Stimulated activated CD8-positive, alpha-beta memory T cell treated with anti-CD3 and anti-CD28 coated beads, Interleukin-7, amount 100 ng/mL, for 48 hours (primary cell): ENCODE results near the gene PPFIBP1.
"Not testable (repeated sequence)": the region's sequence is repeated elsewhere in the genome, so short reads cannot be mapped to it uniquely, and the experiment has no call there.

Source experiments
- DNase-seq, 2 donors: peaks; one replicate each; pipeline ENCODE4 v3.0.0-alpha.2; 2020; ENCODE audit warnings: low read depth in 1 of 2; ENCODE audit errors: extremely low read depth in 1 of 2

Gene PPFIBP1

DNA sequence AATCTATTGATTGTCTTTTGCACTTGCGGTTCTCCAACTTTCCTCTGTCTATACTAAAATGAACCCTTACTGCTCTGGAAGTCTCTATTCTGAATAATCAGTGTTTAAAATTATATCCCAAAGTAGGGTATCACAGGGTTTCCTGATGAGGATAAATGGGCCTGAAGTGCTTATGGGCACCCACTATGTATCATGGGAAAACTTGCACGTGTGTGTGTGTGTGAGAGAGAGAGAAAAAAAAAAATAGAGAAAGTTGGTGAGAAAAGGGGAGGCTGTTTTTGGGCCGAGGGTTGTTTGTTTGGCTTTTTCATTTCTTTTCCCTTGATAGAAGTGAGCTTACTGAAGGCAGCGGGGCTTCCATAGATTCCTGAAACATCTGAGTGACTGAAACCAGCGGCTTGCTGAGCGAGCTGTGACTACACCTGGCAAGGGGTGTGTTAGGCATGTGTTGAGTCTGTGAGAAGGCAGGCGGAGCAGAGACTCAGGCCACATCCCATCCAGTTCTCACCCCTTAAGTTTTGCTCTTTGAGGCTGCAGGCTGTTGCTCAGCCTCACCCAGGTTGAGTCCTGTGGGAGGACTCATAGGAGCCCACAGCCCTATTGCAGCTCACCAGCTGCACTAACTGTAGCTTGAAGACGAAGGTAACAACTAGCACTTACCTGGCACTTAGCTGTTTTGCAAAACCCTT lies 17.2 kb downstream of the PPFIBP1 start:
- no peak for DNase-seq

DNA sequence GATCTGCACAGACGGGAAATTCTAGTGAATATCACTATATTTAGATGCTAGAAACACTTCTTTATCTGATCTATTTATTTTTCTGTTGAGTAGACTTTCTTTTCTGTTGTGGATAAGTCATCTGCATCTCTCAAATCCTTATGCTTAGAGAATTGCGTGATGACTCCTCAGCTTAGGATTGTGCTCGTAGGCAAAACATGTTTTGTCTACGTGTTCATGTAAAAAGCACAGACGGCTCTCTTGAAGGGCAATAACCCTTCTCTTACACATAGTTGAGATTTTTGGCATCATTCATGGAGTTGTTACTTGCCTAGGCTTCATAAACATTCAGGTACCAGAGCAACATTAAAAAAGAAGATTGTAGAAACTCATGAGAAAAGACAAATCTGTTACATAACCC lies 18.6 kb downstream of the PPFIBP1 start:
- no peak for DNase-seq

DNA sequence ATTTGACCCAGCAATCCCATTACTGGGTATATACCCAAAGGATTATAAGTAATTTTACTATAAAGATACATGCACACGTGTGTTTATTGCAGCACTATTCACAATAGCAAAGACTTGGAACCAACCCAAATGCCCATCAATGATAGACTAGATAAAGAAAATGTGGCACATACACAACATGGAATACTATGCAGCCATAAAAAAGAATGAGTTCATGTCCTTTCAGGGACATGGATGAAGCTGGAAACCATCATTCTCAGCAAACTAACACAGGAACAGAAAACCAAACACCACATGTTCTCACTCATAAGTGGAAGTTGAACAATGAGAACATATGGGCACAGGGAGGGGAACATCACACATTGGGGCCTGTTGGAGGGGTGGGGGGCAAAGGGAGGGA lies 20.9 kb downstream of the PPFIBP1 start:
- not testable (repeated sequence) for DNase-seq

DNA sequence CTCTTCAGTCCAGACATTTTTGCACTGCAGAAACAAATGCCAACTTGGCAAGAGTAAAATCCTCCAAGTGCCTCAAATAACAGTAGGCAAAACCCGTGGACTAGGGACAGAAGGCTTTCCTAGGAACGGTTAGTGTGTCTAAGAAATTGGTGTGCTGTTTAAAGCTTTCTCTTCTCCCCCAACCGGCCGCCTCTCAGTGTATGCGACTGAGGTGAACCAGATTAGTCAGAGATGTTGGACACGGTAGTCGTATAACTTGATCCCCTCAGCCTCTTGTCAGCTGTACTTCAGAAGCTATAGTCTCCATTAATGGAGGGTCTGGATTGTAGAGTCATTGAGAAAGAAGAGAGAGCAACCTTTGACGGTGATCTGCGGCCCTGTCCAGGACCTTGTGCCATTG lies 21.7 kb downstream of the PPFIBP1 start:
- no peak for DNase-seq

DNA sequence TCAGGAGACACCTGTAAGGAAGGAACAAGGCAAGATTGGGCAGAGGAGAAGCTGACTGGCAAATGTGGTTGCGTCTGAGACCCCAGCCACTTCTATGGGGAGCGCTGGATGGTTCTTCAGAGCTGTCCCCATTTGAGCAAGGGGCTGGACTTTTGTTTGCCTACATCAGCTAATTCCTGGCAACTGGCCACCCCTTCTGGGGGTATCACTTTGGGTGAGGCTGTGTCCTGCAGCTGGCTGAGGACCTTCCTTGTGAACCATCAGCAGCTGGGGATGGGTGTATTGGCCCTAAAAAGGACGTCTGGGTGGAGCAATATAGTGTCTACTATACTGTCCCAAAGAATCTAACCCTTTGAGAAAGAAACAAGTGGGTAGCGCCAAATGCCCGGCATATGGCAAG lies 23.6 kb downstream of the PPFIBP1 start:
- DNase-seq, result no peak

DNA sequence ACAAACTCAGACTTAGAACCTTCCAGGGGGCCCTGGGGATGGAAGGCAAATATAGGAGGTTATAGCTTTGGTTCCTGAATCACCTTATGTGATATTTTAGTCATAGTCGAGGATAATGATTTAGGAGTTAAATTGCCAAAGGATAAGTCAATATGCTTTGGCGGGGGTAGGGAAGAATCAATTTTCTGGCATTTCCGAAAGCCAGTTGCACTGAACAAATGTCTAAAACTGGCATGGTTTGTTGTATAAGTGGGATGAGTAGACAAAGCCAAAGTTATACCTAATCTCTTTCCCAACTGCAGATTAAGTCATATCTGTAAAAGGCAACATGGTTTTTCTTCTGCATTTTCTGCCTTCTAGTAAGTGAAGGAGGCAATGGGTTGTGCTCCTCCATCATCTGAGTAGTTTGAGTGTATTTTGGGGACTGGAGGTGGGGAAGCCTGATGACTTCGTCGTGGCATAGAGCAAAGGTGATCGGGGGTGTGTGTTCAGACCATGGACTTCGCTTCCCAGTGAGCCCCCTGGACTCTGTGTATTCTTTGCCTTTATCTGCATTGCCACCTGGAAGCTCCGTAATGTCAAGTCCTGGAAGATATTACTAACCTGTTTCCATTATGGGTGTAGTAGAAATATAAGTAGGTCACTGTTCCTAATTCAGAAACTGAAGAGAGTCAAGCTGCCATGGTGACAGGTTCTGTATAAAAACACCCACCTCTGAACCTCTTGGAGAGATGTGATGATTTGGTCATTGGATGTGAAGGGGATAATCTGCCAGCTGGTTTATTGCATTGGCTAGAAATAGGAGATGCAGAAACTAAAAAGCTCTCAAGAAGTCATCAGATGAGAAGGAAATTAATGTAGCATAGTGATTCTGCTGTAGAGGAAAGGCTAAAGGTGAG lies 24.5 kb downstream of the PPFIBP1 start:
- DNase-seq, result no peak

DNA sequence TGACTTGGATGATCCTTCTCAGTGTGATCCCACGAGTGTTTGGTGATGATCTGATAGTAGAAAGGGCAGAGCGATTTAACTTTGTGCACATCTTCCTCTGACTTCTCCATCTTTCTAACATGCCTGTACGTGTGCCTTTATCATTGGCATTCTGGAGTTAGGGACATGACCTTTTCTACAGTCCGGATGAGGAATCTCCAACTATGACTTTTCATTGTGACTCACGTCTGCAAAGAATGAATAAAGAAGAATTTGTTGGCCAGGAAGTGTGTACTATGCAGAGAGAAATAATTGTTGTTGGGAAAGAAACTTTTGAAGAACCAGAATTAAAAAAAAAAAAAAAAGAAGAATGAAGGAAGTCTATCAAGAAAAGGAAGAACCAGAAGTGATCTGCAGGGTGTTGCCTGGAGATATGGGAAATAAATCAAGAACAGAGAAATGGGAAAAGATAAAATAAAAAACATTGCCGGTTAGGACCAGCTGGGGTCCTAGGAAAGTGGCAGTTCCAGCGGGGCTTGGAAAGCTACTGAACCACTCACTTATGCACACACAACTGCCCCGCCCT lies 25.3 kb downstream of the PPFIBP1 start:
- DNase-seq, result no peak

DNA sequence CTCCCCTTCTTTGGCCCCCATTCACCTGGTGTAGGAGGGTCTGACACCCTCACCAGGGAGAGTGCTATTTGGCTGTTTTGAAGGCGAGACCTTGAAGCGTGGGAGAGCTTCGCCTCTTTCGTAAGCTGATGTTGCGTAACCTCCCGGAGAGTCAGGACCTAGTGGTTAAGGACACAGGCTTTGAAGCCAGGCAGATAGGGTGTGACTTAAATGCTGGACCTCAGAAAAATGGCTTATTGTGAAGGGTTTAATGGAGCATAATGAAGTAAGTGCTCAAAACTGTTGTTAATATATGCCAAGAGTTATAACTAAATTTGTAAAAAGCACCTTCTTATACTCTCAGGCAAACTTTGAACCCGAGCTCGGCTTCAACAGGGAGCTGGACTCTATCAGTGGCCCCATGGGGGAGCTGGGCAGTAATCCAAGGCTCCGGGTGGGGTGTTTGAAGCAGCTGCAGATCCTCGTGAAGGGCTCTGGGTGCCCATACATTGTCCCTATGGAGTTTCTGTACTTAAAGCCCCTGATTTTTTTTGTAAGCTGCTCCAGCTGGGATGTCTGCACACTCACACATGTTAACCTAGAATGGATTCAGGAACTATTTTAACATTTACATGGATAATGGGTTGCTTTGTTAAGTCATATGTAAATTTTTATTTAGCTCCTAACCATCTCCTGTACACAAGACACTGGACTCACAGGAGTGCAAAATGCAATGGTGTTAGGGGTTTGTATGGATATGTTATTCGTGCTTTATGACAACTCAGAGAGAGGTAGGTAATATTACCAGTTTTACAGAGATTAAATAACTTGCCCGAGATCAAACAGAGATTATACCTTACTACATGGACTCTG lies 26.0 kb downstream of the PPFIBP1 start:
- no peak for DNase-seq

DNA sequence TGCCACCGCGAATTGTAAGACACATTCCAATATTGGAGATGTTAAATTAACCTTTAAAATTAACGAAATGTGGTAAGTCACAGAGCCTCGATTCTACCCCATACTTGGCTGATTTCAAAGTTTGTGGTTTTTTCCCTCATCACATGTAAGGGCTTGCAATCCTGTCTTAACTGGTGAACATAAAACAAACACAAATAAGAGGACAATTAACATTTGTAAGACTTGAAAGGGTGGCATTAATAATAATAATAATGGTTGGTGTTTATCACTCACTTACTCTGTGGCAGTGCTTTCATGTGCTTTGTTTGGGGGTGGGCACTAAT lies 26.6 kb downstream of the PPFIBP1 start:
- no peak for DNase-seq

DNA sequence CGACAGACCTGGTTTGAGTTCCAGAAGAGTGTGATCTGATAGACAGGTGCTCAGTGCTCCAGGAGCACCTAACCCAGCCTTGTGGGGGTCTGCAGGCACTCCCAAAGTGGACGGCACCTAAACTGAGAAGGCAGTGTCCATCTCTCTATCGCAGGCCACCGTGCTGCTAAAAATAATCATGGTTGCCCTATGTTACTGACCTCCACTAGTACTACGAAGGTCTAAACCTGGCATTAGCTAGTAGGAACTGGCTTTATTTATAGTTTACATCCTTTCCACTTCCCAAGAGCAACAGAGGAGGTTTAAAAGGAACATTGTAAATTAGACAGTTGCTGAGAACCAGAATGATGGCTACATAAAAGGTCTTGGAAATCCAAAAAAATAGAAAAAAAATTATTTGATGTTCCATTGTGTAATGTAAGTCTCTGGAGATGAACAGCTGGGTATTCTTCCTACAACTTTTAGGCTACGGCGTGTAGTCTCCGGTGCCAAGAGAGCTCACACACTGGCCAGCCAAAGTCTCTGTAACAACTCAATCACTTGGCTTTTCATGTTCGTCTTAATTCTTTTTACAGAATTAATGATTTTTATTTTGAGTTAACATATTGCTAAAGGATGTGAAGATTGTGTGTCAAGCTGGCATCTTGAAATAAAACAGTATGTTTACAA lies 27.3 kb downstream of the PPFIBP1 start:
- DNase-seq, result no peak

DNA sequence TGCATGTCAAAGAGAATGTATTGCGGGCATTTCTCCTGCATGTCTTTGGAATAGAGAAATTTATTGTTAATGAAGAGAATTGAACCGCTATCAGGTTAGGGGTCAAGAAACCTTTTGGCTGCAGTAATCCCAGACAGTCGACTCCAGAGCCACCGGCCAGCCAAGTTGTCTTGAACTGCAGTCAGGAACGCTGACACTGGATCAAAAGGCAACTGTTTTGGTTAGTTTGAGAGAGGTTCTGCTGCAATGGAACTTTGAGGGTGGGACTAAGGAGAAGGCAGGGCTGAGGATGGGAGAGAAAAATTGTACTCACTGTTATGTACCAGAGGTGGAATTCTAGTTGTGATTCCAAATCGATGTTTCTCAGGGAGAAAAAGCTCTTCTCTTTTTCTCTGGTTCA lies 28.2 kb downstream of the PPFIBP1 start:
- no peak for DNase-seq

DNA sequence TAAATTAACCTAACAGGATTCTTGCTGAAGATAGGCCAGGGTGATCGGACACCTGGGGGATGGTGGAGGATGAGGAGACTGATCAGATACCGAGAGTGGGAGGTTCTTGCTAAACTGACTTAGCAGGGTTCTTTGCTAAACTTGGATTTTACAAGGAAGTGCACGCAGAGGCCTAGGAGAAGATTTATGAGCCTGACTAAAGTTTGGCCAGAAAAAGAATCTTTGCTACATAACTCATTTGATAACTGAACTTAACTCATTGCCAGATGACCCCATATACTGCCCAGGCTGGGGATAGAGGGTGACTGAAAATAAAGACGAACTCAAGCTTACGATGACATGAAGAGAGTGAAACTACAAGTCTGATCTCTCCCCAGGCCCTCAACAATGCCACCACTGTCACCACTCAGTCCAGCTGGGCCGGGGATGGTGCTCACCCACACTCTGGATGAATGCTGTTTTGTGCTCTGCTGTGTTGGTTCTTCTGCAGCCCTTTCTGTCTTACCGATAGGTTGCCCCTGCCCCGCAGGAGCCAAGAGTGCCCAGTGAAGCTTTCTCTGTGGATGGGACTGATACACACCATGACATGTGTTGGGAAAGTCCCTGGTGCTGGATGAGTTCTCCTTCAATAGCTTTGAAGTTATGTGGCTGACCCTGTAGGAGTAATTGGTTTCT lies 29.0 kb downstream of the PPFIBP1 start:
- no peak for DNase-seq

DNA sequence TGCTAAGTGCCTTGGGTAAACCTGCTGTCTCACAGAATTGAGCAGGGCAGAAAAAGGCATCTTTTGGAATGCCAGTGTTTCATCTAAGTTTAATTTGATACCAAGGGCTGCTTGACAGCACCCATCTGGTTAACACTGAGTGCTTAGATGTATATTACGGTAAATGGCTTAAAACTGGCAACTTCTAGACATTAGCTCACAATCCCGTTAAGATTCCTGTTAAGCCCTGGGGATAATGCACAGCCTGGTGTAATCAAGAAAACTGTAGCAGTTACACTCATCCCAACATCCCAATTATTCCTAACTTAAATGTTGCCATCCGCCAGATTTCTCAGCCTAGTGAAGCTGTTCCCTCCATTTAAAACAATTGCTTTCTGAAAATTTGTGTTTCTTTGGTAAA lies 29.9 kb downstream of the PPFIBP1 start:
- DNase-seq, result no peak

DNA sequence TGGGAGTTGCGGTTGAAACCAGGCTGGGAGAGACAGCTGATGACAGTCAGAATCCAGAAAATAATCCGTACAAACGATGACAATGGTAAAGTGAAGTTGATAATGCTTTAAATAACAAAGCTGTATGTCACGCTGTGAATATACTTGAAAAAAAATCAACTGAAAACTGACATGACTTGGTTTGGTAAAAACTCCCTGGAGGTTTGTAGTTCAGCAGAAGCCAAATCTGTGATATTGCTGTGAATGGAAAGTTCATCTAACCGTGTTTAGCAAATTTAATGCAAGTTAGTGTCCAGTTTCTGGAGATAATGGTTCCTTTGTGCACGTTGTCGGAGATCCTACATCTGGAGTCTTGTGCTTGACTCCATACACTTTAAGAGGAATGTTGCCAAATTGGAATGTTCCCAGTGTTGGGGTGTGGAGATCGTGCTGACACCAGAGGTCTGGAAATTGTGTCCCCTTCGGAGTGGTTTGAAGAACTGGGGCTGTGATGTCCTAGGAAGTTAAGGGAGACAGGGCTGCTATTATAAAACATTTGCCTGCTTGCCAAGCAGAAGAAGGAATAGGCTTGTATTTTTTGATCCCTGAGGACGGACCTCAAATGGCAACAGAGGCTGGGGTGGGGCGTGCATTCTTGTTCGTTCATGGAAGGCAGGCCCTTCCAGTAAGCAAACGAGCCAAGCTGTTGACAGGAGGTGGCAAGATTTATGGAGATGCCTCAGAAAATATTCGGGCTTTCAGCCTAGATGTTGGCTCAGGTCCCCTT lies 30.6 kb downstream of the PPFIBP1 start:
- no peak for DNase-seq

DNA sequence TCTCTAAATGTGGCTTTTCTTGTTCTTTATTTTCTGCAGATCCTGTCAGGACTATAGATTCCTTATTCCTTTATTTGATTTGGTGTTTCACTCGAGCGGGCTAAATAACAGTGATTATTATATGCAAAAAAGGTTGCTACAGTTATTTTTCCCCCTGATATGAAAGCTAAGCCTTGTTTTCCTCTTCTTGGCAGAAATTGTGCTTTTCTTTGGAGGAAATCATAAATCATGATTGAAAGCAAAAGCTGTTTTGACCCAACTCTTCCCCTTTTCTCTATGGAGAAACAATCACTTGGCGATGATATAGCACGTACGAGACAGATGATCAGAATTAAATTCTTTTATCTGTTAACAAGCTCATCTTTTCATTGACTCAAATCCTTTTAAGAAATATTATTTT lies 31.4 kb downstream of the PPFIBP1 start:
- DNase-seq, result no peak

DNA sequence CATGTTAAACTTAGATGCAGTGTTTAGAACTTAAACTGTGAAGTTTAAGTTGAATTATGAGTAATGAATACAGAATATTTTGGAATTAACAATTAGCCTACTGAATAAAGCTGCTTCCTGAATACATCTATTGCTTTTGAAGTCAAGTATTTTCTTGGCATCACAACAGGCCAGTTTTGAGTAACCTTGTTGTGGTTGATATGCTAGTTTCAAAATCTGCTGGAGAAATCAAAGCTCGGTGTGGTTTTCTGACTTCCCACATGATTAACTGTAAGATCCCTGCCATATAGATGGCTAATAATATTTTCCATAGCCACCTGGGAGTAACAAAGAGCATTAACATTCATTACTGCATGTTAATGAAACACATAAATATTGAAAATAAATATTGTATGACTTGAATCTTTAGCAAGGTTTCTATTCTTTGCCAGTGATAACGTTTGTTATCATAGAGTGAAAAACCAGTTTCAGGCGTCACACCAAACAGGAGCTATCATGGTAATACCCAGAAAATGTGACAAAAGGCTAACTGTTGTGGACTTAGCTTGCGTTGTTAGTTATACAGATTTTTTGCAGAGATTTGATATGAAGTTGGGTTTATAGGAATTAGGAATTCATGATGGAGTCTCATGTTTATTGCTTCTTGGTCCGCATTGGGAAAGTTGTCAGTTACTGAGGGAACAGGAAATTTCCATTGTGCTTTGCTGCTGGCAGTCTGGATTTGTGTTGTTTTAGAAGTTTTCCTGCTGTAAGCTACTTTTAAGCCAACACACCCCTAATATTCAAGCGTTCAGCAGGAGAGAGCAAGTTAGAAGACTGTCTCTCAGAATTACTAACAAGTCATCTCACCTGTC lies 32.1 kb downstream of the PPFIBP1 start:
- DNase-seq, result no peak

DNA sequence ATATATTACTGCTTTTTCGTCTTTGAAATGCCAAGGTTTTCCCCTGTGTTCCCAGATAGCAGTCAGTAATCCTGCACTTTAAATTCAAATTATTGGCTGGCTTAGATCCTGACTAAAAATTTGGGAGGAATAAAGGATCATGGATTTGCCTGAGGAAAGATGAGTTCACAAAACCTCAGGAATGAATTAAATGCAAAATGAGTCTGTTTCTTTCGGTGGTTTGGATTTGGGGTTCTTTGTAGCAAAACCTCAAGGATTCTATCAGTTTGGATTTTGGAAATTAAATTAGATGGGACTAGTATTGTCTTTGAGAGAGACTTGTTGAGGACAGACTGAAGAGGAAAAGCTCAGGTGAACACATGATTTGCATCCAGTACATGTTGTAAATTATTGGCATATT lies 36.1 kb downstream of the PPFIBP1 start:
- no peak for DNase-seq

DNA sequence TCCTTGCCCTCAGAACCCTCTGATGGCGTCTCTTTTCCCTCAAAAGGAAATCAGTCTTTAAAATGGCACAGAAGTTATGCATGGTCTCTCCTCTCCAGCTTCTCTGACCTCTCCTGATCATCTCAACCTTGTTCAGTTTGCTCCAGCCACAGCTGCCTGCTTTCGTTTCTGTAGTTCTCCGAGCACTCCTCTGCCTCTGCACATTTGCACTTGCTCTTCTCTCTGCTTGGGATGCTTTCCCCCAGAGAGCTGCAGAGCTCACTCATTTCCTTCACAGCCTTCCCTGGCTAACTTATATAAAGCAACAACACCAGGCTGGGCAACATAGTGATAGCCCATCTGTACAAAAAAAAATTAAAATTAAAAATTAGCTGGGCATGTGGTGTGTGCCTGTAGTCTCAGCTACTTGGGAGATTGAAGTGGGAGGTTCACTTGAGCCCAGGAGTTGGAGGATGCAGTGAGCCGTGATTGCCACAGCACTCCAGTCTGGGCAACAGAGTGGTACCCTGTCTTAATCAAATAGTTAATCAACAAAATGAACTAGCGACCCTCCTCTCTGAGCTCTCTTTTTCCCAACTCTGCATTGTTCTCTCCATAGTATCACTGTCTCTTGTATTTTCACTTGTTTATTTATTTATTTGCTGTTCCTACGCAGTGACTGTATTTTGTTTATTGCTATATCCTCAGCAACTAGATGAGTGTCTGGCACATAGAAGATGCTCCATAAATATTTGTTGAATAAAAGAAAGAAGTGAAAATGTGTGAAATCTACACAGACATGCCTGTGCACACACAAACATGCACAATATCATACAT lies 37.7 kb downstream of the PPFIBP1 start:
- no peak for DNase-seq
